Stomach (tissue), 9 donors: ENCODE measurements around the gene ADD3. TPM values are rescaled to one million over a fixed set of nuclear protein-coding genes. Genes with fewer than 3 reads are reported as not detected.
"Not testable (repeated sequence)": the region's sequence is repeated elsewhere in the genome, so short reads cannot be mapped to it uniquely, and the experiment has no call there.

ENCODE experiments used
- DNase-seq, 2 donors: peaks; one replicate each; pipeline versions ENCODE4 v3.0.0 to v3.0.0-alpha.2; 2013 to 2019
- H3K27ac ChIP-seq, 5 donors: fragments of 200-600 bp in 4 of 5; sonication (generic) in 4 of 5; one replicate each; pipeline ENCODE4 v1.5.1; 2013 to 2019; ENCODE audit warnings: mild to moderate bottlenecking in 1 of 5, moderate library complexity in 1 of 5
- H3K27me3 ChIP-seq, 3 donors: fragments of 200-600 bp; sonication (generic); one replicate each; pipeline ENCODE4 v1.5.1; 2017 to 2019; ENCODE audit warnings: mixed run types in 1 of 3
- H3K36me3 ChIP-seq, 4 donors: fragments of 200-600 bp; sonication (generic); 1 replicate in 3 of 4; 2 replicates in 1 of 4; pipeline ENCODE4 v1.5.1; 2016 to 2019
- H3K4me1 ChIP-seq, 4 donors: fragments of 200-600 bp; sonication (generic); one replicate each; pipeline ENCODE4 v1.5.1; 2016 to 2019
- H3K4me3 ChIP-seq, 4 donors: fragments of 200-600 bp; sonication (generic) in 3 of 4; one replicate each; pipeline ENCODE4 v1.5.1; 2016 to 2019; ENCODE audit warnings: mild to moderate bottlenecking in 1 of 4
- H3K9me3 ChIP-seq, 4 donors: fragments of 200-600 bp; sonication (generic); one replicate each; pipeline ENCODE4 v1.5.1; 2016 to 2019
- CTCF ChIP-seq, 7 experiments: fragments of 450-650 bp in 4 of 7; fragments of 200-600 bp in 3 of 7; sonication (generic) in 3 of 7; IDR thresholded peaks; one replicate each; pipeline ENCODE4 v1.5.1; 2016 to 2019; ENCODE audit warnings: antibody characterized with exemption in 7 of 7, control low read depth in 2 of 7, mild to moderate bottlenecking in 1 of 7
- EP300 ChIP-seq: sonication (generic); formaldehyde crosslinking; IDR thresholded peaks from one replicate; pipeline ENCODE4 v1.6.1; 2017; ENCODE audit warnings: antibody characterized with exemption
- POLR2A ChIP-seq, 4 donors: fragments of 450-650 bp; IDR thresholded peaks; one replicate each; pipeline ENCODE4 v1.6.1; 2016; ENCODE audit warnings: antibody characterized with exemption in 4 of 4, control low read depth in 2 of 4, mild to moderate bottlenecking in 1 of 4, moderate library complexity in 1 of 4
- POLR2AphosphoS5 ChIP-seq, 3 donors: sonication (generic); formaldehyde crosslinking; IDR thresholded peaks; one replicate each; pipeline ENCODE4 v1.6.1; 2016; ENCODE audit warnings: antibody characterized with exemption in 3 of 3
- WGBS, 5 donors: extraction: QIAGEN DNeasy Blood & Tissue Kit in 3 of 5; methylation state at CpG; one replicate each; pipeline versions ENCODE4 v1.1.5 to v1.1.7; 2013 to 2018; 5-methylcytosine and 5-hydroxymethylcytosine counted together
- intact Hi-C: fragments of 100-400 bp; cut with DNase I; formaldehyde crosslinking; loops from one replicate; pipeline ENCODE4 v1.15.1; 2023; ENCODE audit warnings: low total_unique reads
- polyA plus RNA-seq, 3 donors: library from polyadenylated mRNA; stranded (reverse); fragments of 200-250 nt; gene quantifications; one replicate each; pipeline ENCODE4 v1.2.3, GENCODE V29; 2013
- total RNA-seq, 5 donors: library from RNA; depleted of rRNA; stranded (reverse); fragments of >200 nt; gene quantifications; one replicate each; pipeline versions ENCODE4 v1.1.0 to v1.2.3, GENCODE V29; 2014 to 2016
- donor health status: healthy with polysubstance abuse.
- donor health status: Bipolar disorder and iron deficiency.
- donor health status: healthy.

The ADD3 gene
- total and polyA plus RNA-seq, 8 donors = 22.9 to 600 (median 80.3) TPM

- no peaks in the 10 kb centered on the region for H3K27me3 ChIP-seq
- H3K27ac ChIP-seq = no peak overlapping the region
- peaks cover 0 to 16% (median 9%) of the 10 kb centered on the region in 4 donors for H3K4me1 ChIP-seq
- 81 to 92% (median 84%) methylated on average over 2 of the region's 2 CpGs for WGBS, 5 donors
- intact Hi-C loops = no loop called here
- no peak for DNase-seq
- no peak for TF ChIP-seq EP300
- no peak for TF ChIP-seq CTCF (IDR thresholded peaks at IDR 0.05)
- TF ChIP-seq POLR2AphosphoS5 (IDR thresholded peaks at IDR 0.05) = no peak
- TF ChIP-seq POLR2A (IDR thresholded peaks at IDR 0.05) = no peak
- H3K9me3 ChIP-seq = no peaks in the 10 kb centered on the region
- H3K36me3 ChIP-seq = no peaks in the 10 kb centered on the region
- H3K4me3 ChIP-seq = no peak overlapping the region
Observed at GRCh38 chr10:109984013-109984412, 23.8 kb upstream of the ADD3 start.

- 79 to 91% (median 87%) methylated on average over 3 of the region's 3 CpGs for WGBS, 5 donors
- peaks cover 0 to 16% (median 9%) of the 10 kb centered on the region in 4 donors for H3K4me1 ChIP-seq
- H3K27me3 ChIP-seq, H3K9me3 ChIP-seq, H3K4me3 ChIP-seq, H3K27ac ChIP-seq, H3K36me3 ChIP-seq, intact Hi-C loops, DNase-seq: not testable (repeated sequence)
Observed at GRCh38 chr10:109985768-109986167, 22.0 kb upstream of the ADD3 start.

DNA sequence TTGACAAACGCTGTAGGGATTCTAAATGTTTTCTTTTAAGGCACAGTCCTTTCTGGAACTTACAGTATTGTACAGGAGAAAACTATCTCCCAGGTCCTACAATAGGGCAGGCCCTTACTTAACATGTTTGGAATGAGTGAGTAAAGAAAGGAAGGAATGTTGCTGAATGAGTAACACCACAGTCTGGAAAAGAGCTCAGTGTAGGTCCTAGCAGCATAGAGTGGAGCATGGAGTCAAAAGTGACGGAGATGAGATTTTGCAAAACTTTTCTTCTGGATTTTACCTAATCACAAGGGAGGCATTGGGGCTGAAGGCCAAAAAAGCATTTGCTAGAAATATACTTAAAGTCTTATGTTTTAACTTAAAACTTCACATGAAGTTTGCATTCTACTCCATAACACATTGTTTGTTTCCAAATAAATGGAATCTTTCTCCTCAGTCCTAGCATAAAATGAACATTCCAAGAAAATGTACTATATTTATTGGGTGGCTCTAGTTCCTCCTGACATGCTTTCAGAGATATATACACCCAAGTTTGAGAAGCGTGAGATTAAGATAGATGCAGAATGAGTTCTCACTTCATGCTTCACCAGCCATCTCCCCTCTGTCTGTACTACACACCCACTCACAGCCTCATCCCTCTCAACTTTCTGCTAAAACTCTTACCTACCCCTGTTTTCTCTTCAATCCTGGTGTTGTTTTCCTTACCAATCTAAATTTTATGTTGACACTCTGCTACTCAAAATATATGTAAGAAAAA is 20.2 kb upstream of the ADD3 start:
- TF ChIP-seq EP300 (no peak), CTCF (IDR thresholded peaks at IDR 0.05) (no peak), POLR2A (IDR thresholded peaks at IDR 0.05) (no peak), POLR2AphosphoS5 (IDR thresholded peaks at IDR 0.05) (no peak)
- no peak overlapping the region for H3K4me3 ChIP-seq
- H3K9me3 ChIP-seq = no peaks in the 10 kb centered on the region
- intact Hi-C loops = no loop called here
- peaks cover 0 to 4% (median 2%) of the 10 kb centered on the region in 4 donors for H3K4me1 ChIP-seq
- H3K27ac ChIP-seq = no peak overlapping the region
- H3K36me3 ChIP-seq = no peaks in the 10 kb centered on the region
- no peaks in the 10 kb centered on the region for H3K27me3 ChIP-seq
- peak in 1 of 2 donors; percentile 67 for DNase-seq
- 69 to 80% (median 74%) methylated on average over 3 of the region's 3 CpGs for WGBS, 5 donors

GRCh38 chr10:109988212-109988596 is 19.6 kb upstream of the ADD3 start:
- no peak for DNase-seq
- Histone ChIP-seq H3K9me3 (no peaks in the 10 kb centered on the region), H3K4me1 (peaks cover 0 to 5% (median 0%) of the 10 kb centered on the region in 4 donors), H3K27me3 (no peaks in the 10 kb centered on the region), H3K4me3 (no peak overlapping the region), H3K27ac (no peak overlapping the region), H3K36me3 (no peaks in the 10 kb centered on the region)
- intact Hi-C loops = no loop called here
- 81 to 93% (median 88%) methylated on average over 1 of the region's 1 CpG for WGBS, 5 donors
- TF ChIP-seq POLR2AphosphoS5 (IDR thresholded peaks at IDR 0.05) = no peak
- TF ChIP-seq EP300 = no peak
- no peak for TF ChIP-seq POLR2A (IDR thresholded peaks at IDR 0.05)
- no peak for TF ChIP-seq CTCF (IDR thresholded peaks at IDR 0.05)

GRCh38 chr10:109991266-109991855 is 16.4 kb upstream of the ADD3 start:
- peaks cover under 1 to 31% (median 17%) of the 10 kb centered on the region in 4 donors for H3K4me1 ChIP-seq
- intact Hi-C loops = no loop called here
- no peak overlapping the region for H3K27ac ChIP-seq
- no peaks in the 10 kb centered on the region for H3K9me3 ChIP-seq
- no peak for DNase-seq
- no peak for TF ChIP-seq EP300
- no peak for TF ChIP-seq CTCF (IDR thresholded peaks at IDR 0.05)
- no peak for TF ChIP-seq POLR2AphosphoS5 (IDR thresholded peaks at IDR 0.05)
- TF ChIP-seq POLR2A (IDR thresholded peaks at IDR 0.05) = no peak
- no peaks in the 10 kb centered on the region for H3K36me3 ChIP-seq
- WGBS, 5 donors = 92 to 96% (median 95%) methylated on average over 1 of the region's 1 CpG
- H3K4me3 ChIP-seq = no peak overlapping the region
- H3K27me3 ChIP-seq = no peaks in the 10 kb centered on the region
